GM21723 (cell line): Measurements from ENCODE around the gene PIK3C3.
A peak's percentile ranks its signal among the peaks of the same experiment; 100 is the strongest.
"Not testable (repeated sequence)": the region's sequence is repeated elsewhere in the genome, so short reads cannot be mapped to it uniquely, and the experiment has no call there.

Source experiments
- ATAC-seq: cut with Tn5 transposase; IDR thresholded peaks from one replicate; pipeline ENCODE4 v1.9.1; 2021; ENCODE audit warnings: mild to moderate bottlenecking, moderate library complexity; ENCODE audit not compliant: unreplicated experiment

Gene PIK3C3

DNA sequence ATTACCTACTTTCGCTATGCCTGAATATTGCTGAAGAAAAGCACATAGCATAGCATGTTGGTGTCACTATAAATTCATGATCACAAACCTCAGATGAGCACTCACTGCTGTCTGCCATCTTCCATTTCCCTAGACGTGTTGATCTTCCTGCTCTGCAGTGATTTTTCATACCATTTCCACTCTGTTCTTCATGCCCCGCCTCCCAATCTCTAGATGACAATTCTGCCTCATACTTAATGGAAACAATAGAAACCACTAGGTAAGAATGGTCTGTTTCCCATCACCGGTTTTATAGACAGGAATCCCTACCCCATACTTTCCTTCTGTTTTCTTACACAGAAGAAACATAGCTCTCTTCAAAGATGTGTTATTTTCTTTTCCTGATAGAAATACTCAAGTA, 63.8 kb downstream of the PIK3C3 start:
- no peak for ATAC-seq

DNA sequence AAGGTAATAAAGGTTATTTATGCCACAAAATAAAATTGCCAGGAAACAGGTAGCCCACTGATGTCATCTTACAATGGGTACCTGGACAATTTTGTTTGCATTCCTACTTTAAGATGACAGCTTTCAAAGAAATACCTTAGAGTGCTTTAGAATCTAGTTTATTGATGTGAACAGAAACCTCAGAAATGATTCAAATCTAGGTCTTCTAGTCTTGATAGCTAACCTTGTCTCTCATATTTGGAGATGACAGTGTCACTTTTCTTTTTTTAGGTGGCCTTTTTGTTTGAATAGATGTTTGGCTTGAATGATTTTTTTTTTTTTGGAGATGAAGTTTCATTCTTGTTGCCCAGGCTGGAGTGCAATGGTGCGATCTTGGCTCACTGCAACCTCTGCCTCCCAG, 69.1 kb downstream of the PIK3C3 start:
- peak; percentile 29 for ATAC-seq

- ATAC-seq, result peak; percentile 25
Measured at GRCh38 chr18:42025491-42025890, 70.5 kb downstream of the PIK3C3 start.

DNA sequence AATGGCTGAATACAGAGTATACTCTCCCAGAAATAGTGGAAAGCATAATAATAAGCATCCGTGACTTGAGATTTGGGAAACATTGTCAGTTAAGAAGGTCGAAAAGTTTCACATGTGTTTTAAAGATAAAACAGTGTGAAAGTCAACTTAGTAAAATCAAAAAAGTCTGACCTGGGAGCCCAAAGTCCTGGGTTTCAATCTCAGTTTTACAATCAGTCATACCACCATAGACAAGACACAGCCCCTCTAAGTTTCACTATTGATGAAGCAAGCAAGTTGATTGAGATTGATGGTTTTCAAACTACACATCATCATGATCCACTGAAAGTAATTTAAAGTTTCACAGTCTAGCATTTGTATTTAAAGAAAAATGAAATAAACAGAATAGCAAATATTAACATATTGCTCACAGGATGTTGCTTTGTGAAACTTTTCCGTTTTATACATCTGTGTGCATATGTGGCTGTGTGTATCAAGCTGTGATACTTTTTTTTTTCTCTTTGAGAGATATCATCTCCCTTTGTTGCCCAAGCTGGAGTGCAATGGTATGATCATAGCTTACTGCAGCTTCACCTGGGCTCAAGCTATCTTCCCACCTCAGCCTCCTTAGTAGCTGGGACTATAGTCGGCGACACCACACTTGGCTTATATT, 71.1 kb downstream of the PIK3C3 start:
- ATAC-seq, result peak; percentile 91

- ATAC-seq, result no peak
Measured at GRCh38 chr18:42028247-42028832, 73.3 kb downstream of the PIK3C3 start.

DNA sequence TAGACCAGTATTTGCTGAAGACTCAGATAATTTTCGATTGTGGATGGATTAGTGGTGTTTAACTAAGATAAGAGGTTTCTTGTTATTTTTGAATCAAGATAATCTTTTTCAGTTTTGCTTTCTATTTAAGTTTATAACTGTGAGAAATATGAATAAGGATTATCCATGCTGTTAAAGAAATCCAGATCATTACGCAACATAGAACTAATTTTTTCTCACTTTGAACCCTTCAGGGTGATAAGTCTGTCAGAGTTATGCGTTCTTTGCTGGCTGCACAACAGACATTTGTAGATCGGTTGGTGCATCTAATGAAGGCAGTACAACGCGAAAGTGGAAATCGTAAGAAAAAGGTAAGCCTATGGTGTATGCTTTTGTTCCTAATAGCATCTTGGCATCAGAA, 74.1 kb downstream of the PIK3C3 start:
- no peak for ATAC-seq

- ATAC-seq, result no peak
Measured at GRCh38 chr18:42030586-42031182, 75.7 kb downstream of the PIK3C3 start.

DNA sequence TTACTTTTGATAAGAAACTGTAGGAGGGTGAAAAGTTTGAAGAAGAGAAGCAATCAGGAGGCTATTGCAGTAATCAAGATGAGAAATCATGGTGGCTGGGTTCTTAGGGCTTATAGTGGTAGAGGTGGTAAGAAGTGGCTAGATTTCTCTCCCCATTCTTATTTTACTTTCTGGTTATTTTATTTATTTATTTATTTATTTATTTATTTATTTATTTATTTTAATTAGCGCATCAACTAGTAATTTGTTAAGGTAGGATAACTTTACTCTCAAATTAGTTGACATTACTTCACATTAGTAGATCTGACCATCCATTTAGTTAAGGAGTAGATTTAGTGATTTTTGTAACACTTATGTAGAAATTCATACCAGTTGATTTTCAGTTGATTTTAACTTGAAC, 77.4 kb downstream of the PIK3C3 start:
- no peak for ATAC-seq

- no peak for ATAC-seq
Measured at GRCh38 chr18:42033137-42033810, 78.2 kb downstream of the PIK3C3 start.

DNA sequence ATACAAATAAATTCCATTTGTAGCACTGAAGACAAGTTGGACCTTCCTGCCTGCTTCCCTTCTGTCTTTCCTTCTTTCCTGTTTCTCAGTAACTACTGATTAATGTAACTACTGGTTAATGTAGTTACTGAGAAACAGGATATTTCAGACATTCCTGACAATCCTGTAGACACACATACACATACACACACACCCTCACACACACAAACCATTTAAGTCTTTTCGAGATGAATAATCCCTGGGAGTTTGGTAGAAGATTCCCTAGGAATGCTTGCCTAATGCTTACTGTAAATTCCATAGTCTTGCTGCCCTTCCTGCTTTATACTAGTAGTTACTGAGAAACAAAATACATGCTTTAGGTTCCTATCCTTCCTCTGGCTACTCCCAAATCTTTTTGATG, 83.9 kb downstream of the PIK3C3 start:
- no peak for ATAC-seq

- ATAC-seq, result no peak
Measured at GRCh38 chr18:42039396-42039795, 84.4 kb downstream of the PIK3C3 start.

DNA sequence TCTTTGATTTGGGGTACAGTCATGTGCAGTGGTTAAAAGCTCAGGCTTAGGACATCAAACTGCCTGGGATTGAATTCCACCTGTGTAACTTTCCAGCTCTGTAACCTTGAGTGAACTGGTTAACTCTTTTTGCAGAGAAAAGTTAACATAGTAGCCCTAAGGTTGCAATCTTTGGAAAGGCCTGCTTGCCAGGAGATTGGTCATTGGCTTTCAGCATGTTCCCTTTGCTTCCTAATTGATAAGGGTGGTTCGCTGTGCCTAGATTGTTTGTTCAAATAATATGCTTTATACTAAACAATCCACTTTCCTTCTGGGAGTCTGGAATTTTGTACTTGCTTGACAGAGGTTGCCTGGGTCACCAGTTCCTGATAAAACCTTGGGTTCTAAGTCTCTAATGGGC, 86.8 kb downstream of the PIK3C3 start:
- no peak for ATAC-seq

GRCh38 chr18:42045346-42045745, 90.3 kb downstream of the PIK3C3 start:
- ATAC-seq, result no peak

- ATAC-seq, result no peak
Measured at GRCh38 chr18:42047721-42048120, 92.7 kb downstream of the PIK3C3 start.

DNA sequence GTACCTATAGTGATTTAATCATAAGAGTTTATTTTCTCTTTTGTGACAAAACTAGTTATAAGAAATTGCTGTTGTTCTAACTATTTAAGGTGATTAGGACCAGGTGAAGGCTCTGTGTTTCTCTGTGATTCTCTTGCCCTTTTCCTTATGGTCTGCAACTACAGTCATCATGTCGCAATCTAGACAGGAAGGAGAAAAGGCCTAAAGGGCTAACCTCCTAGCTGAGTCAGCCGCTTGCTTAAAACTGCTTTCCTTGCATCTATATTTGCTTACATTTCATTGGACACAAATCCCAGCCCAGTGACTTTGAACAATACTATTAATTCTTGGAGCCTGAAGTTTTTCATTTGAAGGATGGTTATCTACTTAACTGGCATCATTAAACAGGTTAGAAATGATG, 93.1 kb downstream of the PIK3C3 start:
- ATAC-seq, result no peak

- not testable (repeated sequence) for ATAC-seq
Measured at GRCh38 chr18:42049536-42049935, 94.5 kb downstream of the PIK3C3 start.

GRCh38 chr18:42051411-42051810, 96.4 kb downstream of the PIK3C3 start:
- no peak for ATAC-seq

- ATAC-seq, result no peak
Measured at GRCh38 chr18:42052122-42052708, 97.2 kb downstream of the PIK3C3 start.

DNA sequence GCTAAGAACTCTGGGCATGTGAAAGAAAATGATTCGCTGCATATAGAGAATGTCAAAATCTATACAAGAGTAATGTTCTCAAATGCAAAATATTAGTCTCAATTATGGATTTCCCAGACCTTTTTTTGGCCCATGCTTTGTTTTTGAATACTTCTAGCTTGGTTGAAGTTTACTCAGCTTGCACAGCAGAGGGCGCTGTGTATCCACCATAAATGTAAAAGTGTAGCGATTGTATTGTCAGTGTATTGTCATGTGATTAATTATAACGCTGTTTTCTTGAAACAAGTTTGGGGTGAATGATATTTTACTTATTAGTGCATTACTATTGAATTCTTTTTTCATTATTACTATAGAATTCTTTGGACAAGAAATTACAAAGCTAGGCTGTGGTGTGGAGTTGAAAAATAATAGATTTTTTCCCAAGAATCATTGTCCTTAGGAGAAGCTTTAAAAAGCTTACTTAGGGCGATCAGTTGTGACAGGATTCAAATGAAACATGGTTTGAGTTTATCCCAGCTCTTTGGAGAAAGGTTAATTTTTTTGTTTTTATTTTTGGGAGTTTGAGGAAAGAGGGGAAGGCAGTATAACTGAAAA, 98.3 kb downstream of the PIK3C3 start:
- ATAC-seq, result peak; percentile 84

DNA sequence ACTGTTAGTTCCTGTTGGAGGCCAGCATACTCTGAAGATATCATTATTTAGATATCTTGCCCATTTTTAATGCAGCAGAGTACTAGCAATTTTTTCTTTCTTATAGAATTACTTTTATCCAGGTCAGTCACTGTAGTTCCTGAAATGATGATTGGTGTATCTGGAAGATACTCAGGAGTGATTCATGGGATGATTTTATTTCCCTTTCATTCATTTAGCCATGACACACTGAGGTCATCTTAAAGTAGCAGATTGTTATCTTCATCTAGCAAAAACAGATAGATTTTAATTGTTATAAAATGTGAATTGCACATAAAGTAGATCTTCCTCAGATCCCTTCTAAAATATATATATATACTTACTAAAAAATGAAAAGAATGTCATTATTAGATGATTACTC, 109.1 kb downstream of the PIK3C3 start:
- no peak for ATAC-seq

- ATAC-seq, result no peak
Measured at GRCh38 chr18:42067518-42067917, 112.5 kb downstream of the PIK3C3 start.
